Uterus (tissue), 4 donors: ENCODE measurements around the gene AIG1. TPM values are rescaled to one million over a fixed set of nuclear protein-coding genes. Genes with fewer than 3 reads are reported as not detected.

Experiments
- DNase-seq, 2 donors: peaks; one replicate each; pipeline ENCODE4 v3.0.0-alpha.2; 2019 to 2020
- H3K27ac ChIP-seq, 2 donors: fragments of 200-600 bp; sonication (generic); 1 replicate in 1 of 2; 2 replicates in 1 of 2; pipeline ENCODE4 v1.5.1; 2016 to 2018
- H3K27me3 ChIP-seq, 2 donors: fragments of 200-600 bp; sonication (generic); one replicate each; pipeline ENCODE4 v1.5.1; 2018 to 2019; ENCODE audit warnings: control low read depth in 1 of 2
- H3K36me3 ChIP-seq, 2 donors: fragments of 200-600 bp; sonication (generic); one replicate each; pipeline ENCODE4 v1.5.1; 2019; ENCODE audit warnings: control low read depth in 1 of 2
- H3K4me1 ChIP-seq, 2 donors: fragments of 200-600 bp; sonication (generic); one replicate each; pipeline ENCODE4 v1.5.1; 2018 to 2019; ENCODE audit warnings: control low read depth in 1 of 2
- H3K4me3 ChIP-seq, 2 donors: fragments of 200-600 bp; sonication (generic); 1 replicate in 1 of 2; 2 replicates in 1 of 2; pipeline ENCODE4 v1.5.1; 2018 to 2019; ENCODE audit warnings: mild to moderate bottlenecking in 1 of 2
- H3K9me3 ChIP-seq, 2 donors: fragments of 200-600 bp; sonication (generic); one replicate each; pipeline ENCODE4 v1.5.1; 2019; ENCODE audit warnings: control low read depth in 1 of 2
- CTCF ChIP-seq, 4 experiments: fragments of 200-600 bp in 2 of 4; fragments of 450-650 bp in 2 of 4; sonication (generic) in 2 of 4; IDR thresholded peaks; one replicate each; pipeline ENCODE4 v1.5.1; 2016 to 2019; ENCODE audit warnings: antibody characterized with exemption in 4 of 4, mild to moderate bottlenecking in 2 of 4, moderate library complexity in 1 of 4
- POLR2A ChIP-seq, 2 donors: fragments of 450-650 bp; IDR thresholded peaks; one replicate each; pipeline ENCODE4 v1.6.1; 2016; ENCODE audit warnings: antibody characterized with exemption in 2 of 2, mild to moderate bottlenecking in 1 of 2, moderate library complexity in 1 of 2
- intact Hi-C: fragments of 100-400 bp; cut with DNase I; formaldehyde crosslinking; loops from one replicate; pipeline ENCODE4 v1.15.1; 2023; ENCODE audit warnings: low total_unique reads
- total RNA-seq, 4 donors: library from RNA; depleted of rRNA in 3 of 4; stranded (reverse); fragments of >200 nt in 3 of 4; gene quantifications; one replicate each; pipeline versions ENCODE4 v1.1.0 to v1.2.4, GENCODE V29; 2014 to 2023
- donor health status: DM: yes; HTN: yes; CAD: no.

Gene AIG1
- total RNA-seq, 4 donors from 2014 or later, result 6.9 to 36.6 (median 27.8) TPM

- TF ChIP-seq CTCF (IDR thresholded peaks at IDR 0.05) (no peak), POLR2A (IDR thresholded peaks at IDR 0.05) (no peak)
- Histone ChIP-seq H3K36me3 (no peaks in the 10 kb centered on the region), H3K27ac (no peak overlapping the region), H3K9me3 (no peaks in the 10 kb centered on the region), H3K4me3 (no peak overlapping the region), H3K27me3 (no peaks in the 10 kb centered on the region), H3K4me1 (no peaks in the 10 kb centered on the region)
- intact Hi-C loops, result no loop called here
- no peak for DNase-seq
Measured at GRCh38 chr6:143328876-143329275, 268.2 kb downstream of the AIG1 start.

GRCh38 chr6:143329323-143329722, 268.6 kb downstream of the AIG1 start:
- H3K36me3 ChIP-seq, result no peaks in the 10 kb centered on the region
- intact Hi-C loops, result no loop called here
- no peak overlapping the region for H3K27ac ChIP-seq
- TF ChIP-seq CTCF (IDR thresholded peaks at IDR 0.05) (no peak), POLR2A (IDR thresholded peaks at IDR 0.05) (no peak)
- H3K27me3 ChIP-seq, result no peaks in the 10 kb centered on the region
- H3K4me1 ChIP-seq, result no peaks in the 10 kb centered on the region
- H3K9me3 ChIP-seq, result no peaks in the 10 kb centered on the region
- no peak overlapping the region for H3K4me3 ChIP-seq
- no peak for DNase-seq

GRCh38 chr6:143331362-143331761, 270.7 kb downstream of the AIG1 start:
- Histone ChIP-seq H3K9me3 (no peaks in the 10 kb centered on the region), H3K36me3 (no peaks in the 10 kb centered on the region), H3K4me1 (no peaks in the 10 kb centered on the region), H3K27me3 (no peaks in the 10 kb centered on the region), H3K27ac (no peak overlapping the region), H3K4me3 (no peak overlapping the region)
- TF ChIP-seq POLR2A (IDR thresholded peaks at IDR 0.05) (no peak), CTCF (IDR thresholded peaks at IDR 0.05) (no peak)
- DNase-seq, result no peak
- intact Hi-C loops, result no loop called here

GRCh38 chr6:143332153-143332845, 271.6 kb downstream of the AIG1 start:
- Histone ChIP-seq H3K27me3 (no peaks in the 10 kb centered on the region), H3K36me3 (no peaks in the 10 kb centered on the region), H3K27ac (no peak overlapping the region), H3K4me3 (no peak overlapping the region), H3K4me1 (no peaks in the 10 kb centered on the region), H3K9me3 (no peaks in the 10 kb centered on the region)
- intact Hi-C loops, result no loop called here
- no peak for DNase-seq
- TF ChIP-seq CTCF (IDR thresholded peaks at IDR 0.05), result no peak

GRCh38 chr6:143333081-143333480, 272.4 kb downstream of the AIG1 start:
- H3K4me3 ChIP-seq, result no peak overlapping the region
- no peaks in the 10 kb centered on the region for H3K4me1 ChIP-seq
- no peaks in the 10 kb centered on the region for H3K36me3 ChIP-seq
- no peak for TF ChIP-seq CTCF (IDR thresholded peaks at IDR 0.05)
- no peak for TF ChIP-seq POLR2A (IDR thresholded peaks at IDR 0.05)
- H3K9me3 ChIP-seq, result no peaks in the 10 kb centered on the region
- intact Hi-C loops, result no loop called here
- H3K27me3 ChIP-seq, result no peaks in the 10 kb centered on the region
- no peak for DNase-seq
- no peak overlapping the region for H3K27ac ChIP-seq
